Transverse colon (tissue), 4 donors: ENCODE measurements around the gene PDCL2. TPM values are rescaled to one million over a fixed set of nuclear protein-coding genes. Genes with fewer than 3 reads are reported as not detected.
"Not testable (repeated sequence)": the region's sequence is repeated elsewhere in the genome, so short reads cannot be mapped to it uniquely, and the experiment has no call there.

ENCODE experiments used
- DNase-seq: peaks from one replicate; pipeline ENCODE4 v3.0.0-alpha.2; 2019
- H3K27ac ChIP-seq, 4 donors: fragments of 200-600 bp; sonication (generic); 2 replicates each; pipeline ENCODE4 v1.5.1; 2016 to 2018; ENCODE audit warnings: inconsistent platforms in 4 of 4
- H3K27me3 ChIP-seq: fragments of 200-600 bp; sonication (generic); 2 replicates; pipeline ENCODE4 v1.5.1; 2017; ENCODE audit warnings: inconsistent platforms
- H3K36me3 ChIP-seq, 4 donors: fragments of 200-600 bp; sonication (generic); 2 replicates each; pipeline ENCODE4 v1.5.1; 2017 to 2019; ENCODE audit warnings: inconsistent platforms in 4 of 4
- H3K4me1 ChIP-seq, 4 donors: fragments of 200-600 bp; sonication (generic); 2 replicates each; pipeline ENCODE4 v1.5.1; 2017 to 2020; ENCODE audit warnings: inconsistent platforms in 4 of 4
- H3K4me3 ChIP-seq, 4 donors: fragments of 200-600 bp; sonication (generic); 1 replicate in 1 of 4; 2 replicates in 3 of 4; pipeline versions ENCODE4 v1.5.1 to v1.6.1; 2017 to 2019; ENCODE audit warnings: inconsistent platforms in 4 of 4
- H3K9me3 ChIP-seq, 2 donors: fragments of 200-600 bp; sonication (generic); 2 replicates each; pipeline ENCODE4 v1.5.1; 2017 to 2019; ENCODE audit warnings: inconsistent platforms in 2 of 2
- CTCF ChIP-seq, 5 experiments: fragments of 200-600 bp in 3 of 5; fragments of 450-650 bp in 2 of 5; sonication (generic) in 3 of 5; IDR thresholded peaks; 1 replicate in 2 of 5; 2 replicates in 3 of 5; pipeline ENCODE4 v1.5.1; 2016 to 2017; ENCODE audit warnings: antibody characterized with exemption in 5 of 5, inconsistent platforms in 3 of 5, mild to moderate bottlenecking in 2 of 5, moderate library complexity in 1 of 5
- EP300 ChIP-seq: sonication (generic); formaldehyde crosslinking; IDR thresholded peaks from one replicate; pipeline ENCODE4 v1.6.1; 2017; ENCODE audit warnings: antibody characterized with exemption, low read depth
- POLR2A ChIP-seq: fragments of 450-650 bp; IDR thresholded peaks from one replicate; pipeline ENCODE4 v1.6.1; 2016; ENCODE audit warnings: antibody characterized with exemption, mild to moderate bottlenecking, moderate library complexity
- POLR2AphosphoS5 ChIP-seq, 3 donors: sonication (generic); formaldehyde crosslinking; IDR thresholded peaks; one replicate each; pipeline ENCODE4 v1.6.1; 2016; ENCODE audit warnings: antibody characterized with exemption in 3 of 3
- WGBS, 2 donors: methylation state at CpG; one replicate each; pipeline ENCODE4 v1.1.5; 2018; ENCODE audit warnings: low coverage in 1 of 2; 5-methylcytosine and 5-hydroxymethylcytosine counted together
- in situ Hi-C, 4 donors: fragments of 200-750 bp; cut with MboI; loops; one replicate each; pipeline versions ENCODE4 v1.15.0 to v1.15.1; 2017; ENCODE audit warnings: low sequenced_read_pairs in 3 of 4, low pct_ligation_motif_present in 1 of 4, low pct_unique_long_range_greater_than_20kb in 1 of 4
- intact Hi-C: fragments of 100-400 bp; cut with DNase I; formaldehyde crosslinking; loops from one replicate; pipeline ENCODE4 v1.15.1; 2023; ENCODE audit warnings: low total_unique reads
- total RNA-seq, 4 donors: library from RNA; depleted of rRNA; stranded (reverse); fragments of >200 nt; gene quantifications; one replicate each; pipeline ENCODE4 v1.1.0, GENCODE V29; 2016

The PDCL2 gene
- total RNA-seq, 4 donors from 2014 or later, result not detected

DNA sequence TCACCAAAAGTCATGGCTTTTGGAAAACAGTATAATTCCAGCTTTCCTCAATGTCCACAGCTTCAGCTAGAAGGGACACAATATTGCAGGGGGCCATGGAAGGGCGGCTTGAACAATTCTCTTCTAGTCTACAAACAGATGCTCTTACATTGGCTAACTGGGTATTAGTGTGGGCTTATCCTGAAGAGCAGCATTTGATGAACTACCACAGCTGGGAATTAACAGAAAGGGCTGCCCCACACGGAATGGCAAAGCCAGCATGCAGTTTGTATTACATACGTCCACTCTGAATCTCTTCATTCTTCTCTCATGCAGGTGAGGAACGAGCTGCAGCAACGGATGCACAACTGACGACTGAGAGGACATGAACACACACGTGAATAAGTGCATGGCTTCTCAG is 13.0 kb upstream of the PDCL2 start:
- H3K4me3 ChIP-seq, result no peak overlapping the region
- WGBS, 2 donors, result 80 to 82% methylated on average over 2 to 7 of the region's 7 CpGs
- intact Hi-C loops (no loop called here), in situ Hi-C loops (no loop called here)
- H3K36me3 ChIP-seq, result no peaks in the 10 kb centered on the region
- H3K27me3 ChIP-seq, result no peaks in the 10 kb centered on the region
- no peaks in the 10 kb centered on the region for H3K9me3 ChIP-seq
- no peaks in the 10 kb centered on the region for H3K4me1 ChIP-seq
- TF ChIP-seq EP300, result no peak
- TF ChIP-seq CTCF (IDR thresholded peaks at IDR 0.05), result no peak
- TF ChIP-seq POLR2AphosphoS5 (IDR thresholded peaks at IDR 0.05), result no peak
- no peak for DNase-seq
- H3K27ac ChIP-seq, result no peak overlapping the region

GRCh38 chr4:55600640-55601039 is 8.6 kb upstream of the PDCL2 start:
- Histone ChIP-seq H3K27me3 (no peaks in the 10 kb centered on the region), H3K4me3 (no peak overlapping the region), H3K27ac (no peak overlapping the region), H3K36me3 (no peaks in the 10 kb centered on the region), H3K9me3 (no peaks in the 10 kb centered on the region), H3K4me1 (no peaks in the 10 kb centered on the region)
- TF ChIP-seq CTCF (IDR thresholded peaks at IDR 0.05), result no peak
- TF ChIP-seq EP300, result no peak
- in situ Hi-C loops (no loop called here), intact Hi-C loops (no loop called here)
- no peak for DNase-seq

- Histone ChIP-seq H3K27ac (no peak overlapping the region), H3K36me3 (no peaks in the 10 kb centered on the region), H3K27me3 (no peaks in the 10 kb centered on the region), H3K4me3 (no peak overlapping the region), H3K4me1 (no peaks in the 10 kb centered on the region), H3K9me3 (no peaks in the 10 kb centered on the region)
- in situ Hi-C loops, result no loop called here
- no peak for DNase-seq
- WGBS, 2 donors, result 86% methylated on average over 2 of the region's 2 CpGs
- intact Hi-C loops, result no loop called here
- no peak for TF ChIP-seq POLR2A
- no peak for TF ChIP-seq CTCF (IDR thresholded peaks at IDR 0.05)
- TF ChIP-seq POLR2AphosphoS5 (IDR thresholded peaks at IDR 0.05), result no peak
- no peak for TF ChIP-seq EP300
Observed at GRCh38 chr4:55598641-55599040, 6.6 kb upstream of the PDCL2 start.

- WGBS, 2 donors, result 84% methylated on average over 2 of the region's 2 CpGs; no CpG with 5 or more reads in 1 of the 2 donors
- Histone ChIP-seq H3K4me3 (no peak overlapping the region), H3K27me3 (no peaks in the 10 kb centered on the region), H3K36me3 (no peaks in the 10 kb centered on the region), H3K9me3 (no peaks in the 10 kb centered on the region), H3K4me1 (no peaks in the 10 kb centered on the region), H3K27ac (no peak overlapping the region)
- TF ChIP-seq EP300 (no peak), POLR2AphosphoS5 (IDR thresholded peaks at IDR 0.05) (no peak), POLR2A (no peak), CTCF (IDR thresholded peaks at IDR 0.05) (no peak)
- intact Hi-C loops (no loop called here), in situ Hi-C loops (no loop called here)
- DNase-seq, result no peak
Observed at GRCh38 chr4:55588160-55588559, 3.9 kb downstream of the PDCL2 start.

DNA sequence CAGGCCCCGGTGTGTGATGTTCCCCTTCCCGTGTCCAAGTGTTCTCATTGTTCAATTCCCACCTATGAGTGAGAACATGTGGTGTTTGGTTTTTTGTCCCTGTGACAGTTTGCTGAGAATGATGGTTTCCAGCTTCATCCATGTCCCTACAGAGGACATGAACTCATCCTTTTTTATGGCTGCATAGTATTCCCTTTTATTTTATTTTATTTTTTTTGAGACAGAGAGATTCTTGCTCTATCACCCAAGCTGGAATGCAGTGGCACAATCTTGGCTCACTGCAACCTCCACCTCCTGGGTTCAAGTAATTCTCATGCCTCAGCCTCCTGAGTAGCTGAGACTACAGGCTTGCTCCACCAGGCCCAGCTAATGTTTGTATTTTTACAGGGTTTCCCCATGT is 9.3 kb downstream of the PDCL2 start:
- DNase-seq, H3K4me3 ChIP-seq, intact Hi-C loops, in situ Hi-C loops, H3K4me1 ChIP-seq, H3K9me3 ChIP-seq, H3K27ac ChIP-seq, H3K27me3 ChIP-seq, H3K36me3 ChIP-seq: not testable (repeated sequence)
- 91% methylated on average over 2 of the region's 2 CpGs; no CpG with 5 or more reads in 1 of the 2 donors for WGBS, 2 donors
